GM19328 (cell line): Measurements from ENCODE around the gene HBA1.
"Not testable (repeated sequence)": the region's sequence is repeated elsewhere in the genome, so short reads cannot be mapped to it uniquely, and the experiment has no call there.

Source experiments
- ATAC-seq: cut with Tn5 transposase; IDR thresholded peaks from one replicate; pipeline ENCODE4 v1.9.1; 2021; ENCODE audit warnings: mild to moderate bottlenecking, moderate library complexity; ENCODE audit not compliant: unreplicated experiment

The HBA1 gene

GRCh38 chr16:159136-159849 lies 17.2 kb upstream of the HBA1 start:
- no peak for ATAC-seq

GRCh38 chr16:160242-160641 lies 16.2 kb upstream of the HBA1 start:
- ATAC-seq = not testable (repeated sequence)

GRCh38 chr16:160691-161190 lies 15.7 kb upstream of the HBA1 start:
- ATAC-seq = no peak

- no peak for ATAC-seq
Measured at GRCh38 chr16:162271-162991, 14.0 kb upstream of the HBA1 start.

- not testable (repeated sequence) for ATAC-seq
Measured at GRCh38 chr16:163139-163538, 13.3 kb upstream of the HBA1 start.

GRCh38 chr16:163696-164095 lies 12.8 kb upstream of the HBA1 start:
- ATAC-seq = not testable (repeated sequence)

GRCh38 chr16:164134-164823 lies 12.2 kb upstream of the HBA1 start:
- not testable (repeated sequence) for ATAC-seq

GRCh38 chr16:164827-165538 lies 11.5 kb upstream of the HBA1 start:
- no peak for ATAC-seq

- no peak for ATAC-seq
Measured at GRCh38 chr16:165539-166374, 10.7 kb upstream of the HBA1 start, which contains the start of gene HBM. HBM (plus strand) TSS chr16:165978; CDS start chr16:165998, 20 bp downstream.

GRCh38 chr16:166375-167121 lies 9.9 kb upstream of the HBA1 start:
- ATAC-seq = no peak

GRCh38 chr16:167122-167690 lies 9.3 kb upstream of the HBA1 start:
- ATAC-seq = no peak

- no peak for ATAC-seq
Measured at GRCh38 chr16:168424-168823, 8.1 kb upstream of the HBA1 start.

GRCh38 chr16:169014-169413 lies 7.5 kb upstream of the HBA1 start:
- no peak for ATAC-seq

- not testable (repeated sequence) for ATAC-seq
Measured at GRCh38 chr16:170088-170507, 6.4 kb upstream of the HBA1 start.

GRCh38 chr16:170788-171187 lies 5.7 kb upstream of the HBA1 start:
- no peak for ATAC-seq

- ATAC-seq = not testable (repeated sequence)
Measured at GRCh38 chr16:172374-172941, 4.0 kb upstream of the HBA1 start, which contains the start of gene HBA2. HBA2 (plus strand) TSS chr16:172876; CDS start chr16:172913, 37 bp downstream.

GRCh38 chr16:173211-173854 lies 3.1 kb upstream of the HBA1 start:
- not testable (repeated sequence) for ATAC-seq
